Measurements from ENCODE around the gene CSF1R. TPM values are rescaled to one million over a fixed set of nuclear protein-coding genes. Genes with fewer than 3 reads are reported as not detected.

CSF1R gene
- total and polyA plus RNA-seq, 2 of the 8 experiments (the other 6 are each of a cell fraction or from before 2014, with no cell fraction given), result 0.12 TPM; not detected in 1

GRCh38 chr5:150036513-150036912 lies 49.8 kb downstream of the CSF1R start:
- POLR2A ChIA-PET (ENCODE audit: partially characterized antibody), result interaction anchor here (0.6 to 1.0 kb wide), 2 partner anchors 269 to 520 kb away, joined by 3 read pairs; no protein-coding TSS in a partner anchor
- Histone ChIP-seq H3K4me2 (ENCODE audit: insufficient read depth in 1 of 2, low read depth in 2 of 2, low read length in 2 of 2) (no peak overlapping the region), H3K4me3 (ENCODE audit: extremely low read depth in 1 of 4, insufficient read depth in 2 of 4, low read depth in 3 of 4, low read length in 4 of 4) (no peak overlapping the region), H3K9me3 (ENCODE audit: insufficient read depth in 2 of 2, low read depth in 1 of 2, low read length in 1 of 2) (no peaks in the 10 kb centered on the region), H2BK120ac (replicated peaks; ENCODE audit: low read depth, low read length) (no peak overlapping the region), H4K91ac (replicated peaks; ENCODE audit: insufficient read length, low read length) (no peak overlapping the region), H4K20me1 (replicated peaks in 1 of 2; ENCODE audit: control insufficient read depth in 1 of 2, insufficient read depth in 2 of 2, low read length in 2 of 2) (peaks cover 0 to 4% of the 10 kb centered on the region in 2 experiments), H3K79me2 (ENCODE audit: control insufficient read depth in 1 of 2, insufficient read depth in 2 of 2, low read length in 2 of 2) (no peaks in the 10 kb centered on the region), H3K9ac (replicated peaks in 1 of 4; ENCODE audit: extremely low read depth in 1 of 4, low read depth in 3 of 4, low read length in 3 of 4) (no peak overlapping the region), H2AK5ac (ENCODE audit: low read depth, low read length) (no peak overlapping the region), H3K23me2 (ENCODE audit: low read depth, low read length) (no peaks in the 10 kb centered on the region), H3K4me1 (replicated peaks in 1 of 4; ENCODE audit: control insufficient read depth in 3 of 4, insufficient read depth in 4 of 4, low read length in 3 of 4) (no peaks in the 10 kb centered on the region), H3K4ac (replicated peaks; ENCODE audit: insufficient read length, low read depth, low read length) (no peak overlapping the region), H3K36me3 (ENCODE audit: control insufficient read depth in 2 of 4, insufficient read depth in 4 of 4, low read length in 3 of 4) (peaks cover 19 to 75% (median 60%) of the 10 kb centered on the region in 4 experiments), H4K5ac (ENCODE audit: insufficient read length, low read depth, low read length) (no peak overlapping the region), H2BK20ac (ENCODE audit: low read length) (no peak overlapping the region), H4K8ac (ENCODE audit: extremely low read depth, insufficient read depth, low read length) (no peak overlapping the region), H2BK5ac (ENCODE audit: low read depth, low read length) (no peak overlapping the region), H3K79me1 (ENCODE audit: low read depth, low read length) (no peaks in the 10 kb centered on the region), H2BK15ac (ENCODE audit: low read length) (no peak overlapping the region), H3K56ac (replicated peaks; ENCODE audit: insufficient read length, low read depth, low read length) (no peak overlapping the region), H3K18ac (ENCODE audit: extremely low read depth, low read length) (no peak overlapping the region), H3K27me3 (replicated peaks in 1 of 4; ENCODE audit: control insufficient read depth in 3 of 4, extremely low read depth in 1 of 4, insufficient read depth in 3 of 4, low read length in 3 of 4) (no peaks in the 10 kb centered on the region), H3K27ac (ENCODE audit: low read depth, low read length) (no peak overlapping the region), H2BK12ac (ENCODE audit: low read depth, low read length) (no peak overlapping the region), H3K14ac (ENCODE audit: insufficient read length) (no peak overlapping the region), H2AFZ (ENCODE audit: low read length) (no peak overlapping the region), H3K23ac (ENCODE audit: insufficient read length) (no peak overlapping the region)
- TF ChIP-seq POLR2AphosphoS5 (IDR thresholded peaks at IDR 0.05; ENCODE audit: low read depth, low read length) (no peak), TCF12 (IDR thresholded peaks at IDR 0.05; ENCODE audit: low read depth, low read length) (no peak), USF2 (IDR thresholded peaks at IDR 0.05; ENCODE audit: low read length) (no peak), ASH2L (IDR thresholded peaks at IDR 0.05; ENCODE audit: low read length) (no peak), KDM1A (IDR thresholded peaks at IDR 0.05; ENCODE audit: borderline replicate concordance, low read length) (no peak), ZNF274 (IDR thresholded peaks at IDR 0.05; ENCODE audit: borderline replicate concordance, extremely low read depth, low read length) (no peak), TEAD4 (IDR thresholded peaks at IDR 0.05; ENCODE audit: low read depth, low read length) (no peak), SIX5 (IDR thresholded peaks at IDR 0.05; ENCODE audit: low read depth, low read length) (no peak), SRF (IDR thresholded peaks at IDR 0.05; ENCODE audit: low read depth, low read length) (no peak)
- CTCF ChIA-PET (ENCODE audit: partially characterized antibody), result interaction anchor here (0.9 to 1.9 kb wide), 4 partner anchors 9 to 202 kb away, joined by 3 to 8 read pairs (median 4); no protein-coding TSS in a partner anchor
- WGBS, 2 experiments (ENCODE audit: extremely low coverage in 1 of 2, insufficient coverage in 1 of 2, insufficient read length in 1 of 2, insufficient replicate concordance in 2 of 2, low coverage in 1 of 2, low lambda C conversion rate in 2 of 2, missing lambda C conversion rate in 1 of 2), result 94% methylated on average over 9 of the region's 9 CpGs; no CpG with 5 or more reads in 1 of the 2 experiments
- no peak for FAIRE-seq
- no peak for DNase-seq (ENCODE audit: low read depth in 1 of 2, low spot score in 2 of 2)
